GM18508 (cell line): ENCODE data around the gene SERAC1.

ENCODE experiments used
- ATAC-seq: cut with Tn5 transposase; IDR thresholded peaks from one replicate; pipeline ENCODE4 v1.9.1; 2021; ENCODE audit warnings: moderate number of reproducible peaks; ENCODE audit not compliant: insufficient read depth, unreplicated experiment

The SERAC1 gene

DNA sequence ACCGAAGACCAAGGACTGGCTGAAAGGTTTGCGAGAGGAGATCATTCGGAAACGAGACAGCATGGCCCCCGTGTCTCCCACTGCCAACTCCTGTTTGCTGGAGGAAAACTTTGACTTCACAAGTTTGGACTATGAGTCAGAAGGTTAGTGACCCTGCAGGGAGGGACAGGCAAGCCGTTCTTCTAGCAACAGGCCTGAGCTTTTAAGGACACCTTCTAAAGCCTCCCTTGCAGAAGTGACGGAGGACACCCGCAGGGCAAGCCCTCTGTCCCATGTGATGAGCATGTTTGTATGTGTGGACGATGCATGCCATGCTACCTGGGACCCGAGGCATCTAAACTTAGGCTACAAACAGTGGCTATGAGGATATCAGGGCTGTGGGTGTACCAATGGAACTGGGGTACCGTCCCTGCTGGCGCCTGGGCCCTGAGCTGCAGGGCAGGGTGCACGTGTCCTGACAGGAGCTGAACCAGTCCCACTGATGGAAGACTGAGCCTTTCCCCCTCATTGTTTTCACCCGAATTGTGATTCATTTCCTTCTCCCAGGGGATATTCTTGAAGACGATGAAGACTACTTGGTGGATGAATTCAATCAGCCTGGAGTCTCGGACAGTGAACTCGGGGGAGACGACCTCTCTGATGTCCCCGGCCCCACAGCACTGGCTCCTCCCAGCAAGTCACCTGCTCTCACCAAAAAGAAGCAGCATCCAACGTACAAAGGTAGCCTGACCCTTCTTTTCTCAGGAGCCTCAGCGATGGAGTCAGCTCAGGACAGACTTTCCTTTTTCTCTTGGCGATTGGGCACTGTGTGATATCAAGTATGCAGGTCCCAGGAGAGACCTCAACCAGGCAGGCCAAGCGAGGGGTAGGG lies 84.4 kb downstream of the SERAC1 start:
- ATAC-seq, result no peak

- ATAC-seq, result no peak
These were observed 86.5 kb downstream of the SERAC1 start for GRCh38 chr6:158081657-158081935.

DNA sequence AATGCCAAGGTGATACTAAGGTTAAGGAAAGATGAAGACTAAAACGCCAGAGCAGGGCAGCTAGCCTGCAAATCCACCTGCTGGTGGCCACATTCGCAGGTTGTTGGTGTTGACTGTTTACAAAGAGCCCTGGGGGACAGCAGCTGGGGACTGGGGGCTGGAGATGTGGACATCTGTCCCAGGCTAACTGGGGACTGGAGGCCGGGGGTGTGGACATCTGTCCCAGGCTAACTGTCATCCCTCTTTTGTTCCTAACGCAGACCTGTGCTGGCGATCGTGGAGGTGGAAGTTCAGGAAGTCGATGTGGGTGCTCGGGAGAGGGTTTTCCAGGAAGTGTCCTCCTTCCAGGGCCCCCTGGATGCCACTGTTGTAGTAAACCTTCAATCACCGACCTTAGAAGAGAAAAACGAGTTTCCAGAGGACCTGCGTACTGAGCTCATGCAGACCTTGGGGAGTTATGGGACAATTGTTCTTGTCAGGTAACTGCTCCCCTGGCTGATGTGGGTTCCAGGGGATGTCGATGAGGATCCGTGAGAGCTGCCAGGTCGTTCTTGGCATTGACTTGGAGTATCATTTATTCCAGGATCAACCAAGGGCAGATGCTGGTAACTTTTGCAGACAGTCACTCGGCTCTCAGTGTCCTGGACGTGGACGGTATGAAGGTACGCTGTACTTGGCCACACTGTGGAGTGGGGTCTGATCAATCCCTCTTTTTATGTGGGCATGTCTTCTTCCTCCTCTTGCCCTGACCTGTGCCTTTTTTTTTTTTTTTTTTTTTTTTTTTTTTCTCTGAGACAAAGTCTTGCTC lies 87.0 kb downstream of the SERAC1 start:
- no peak for ATAC-seq

- no peak for ATAC-seq
These were observed 89.7 kb downstream of the SERAC1 start for GRCh38 chr6:158078320-158078719.

DNA sequence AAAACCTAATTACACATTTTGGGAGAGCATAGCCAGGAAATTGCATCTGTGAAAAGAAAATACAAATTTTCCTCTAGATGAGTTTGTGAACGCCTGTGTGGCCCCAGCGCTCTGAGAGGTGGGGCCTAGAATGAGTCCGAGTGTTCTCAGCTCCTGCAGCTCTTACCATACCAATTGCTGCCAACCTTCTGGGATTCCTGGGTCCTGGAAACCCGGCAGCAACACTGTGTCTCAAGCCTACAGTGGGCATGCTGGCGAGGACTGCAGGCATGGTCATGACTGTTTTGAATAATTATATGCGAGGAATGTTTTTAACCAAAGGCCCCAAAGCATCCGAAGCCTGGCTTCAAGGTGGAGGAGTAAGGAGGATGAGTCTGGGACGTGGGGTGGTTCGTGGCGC lies 90.4 kb downstream of the SERAC1 start:
- ATAC-seq, result no peak

GRCh38 chr6:158076548-158076947 lies 91.5 kb downstream of the SERAC1 start:
- ATAC-seq, result no peak

- no peak for ATAC-seq
These were observed 94.3 kb downstream of the SERAC1 start for GRCh38 chr6:158073776-158074175.

- no peak for ATAC-seq
These were observed 95.9 kb downstream of the SERAC1 start for GRCh38 chr6:158072083-158072721.

GRCh38 chr6:158071121-158072082 lies 96.7 kb downstream of the SERAC1 start:
- no peak for ATAC-seq

- no peak for ATAC-seq
These were observed 97.5 kb downstream of the SERAC1 start for GRCh38 chr6:158070513-158070912.

DNA sequence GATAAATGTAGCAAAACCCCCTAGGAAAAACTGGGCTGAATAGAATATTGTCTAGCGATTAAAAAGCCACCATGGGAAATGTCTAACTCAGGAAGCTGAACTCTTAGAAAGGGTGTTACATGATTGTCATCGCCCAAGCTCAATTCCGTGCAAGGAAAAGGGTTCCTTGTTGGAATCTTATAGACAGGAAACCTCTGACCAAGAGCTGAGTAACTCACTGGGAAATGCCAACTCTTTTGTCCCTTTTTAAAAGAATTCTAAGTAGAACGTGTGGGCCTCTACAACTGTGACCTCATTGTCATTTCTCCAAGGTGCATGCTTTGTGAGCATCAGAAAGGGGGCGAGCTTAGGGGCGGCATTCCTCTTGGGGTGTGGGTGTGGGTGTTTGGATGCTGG lies 98.3 kb downstream of the SERAC1 start:
- no peak for ATAC-seq

DNA sequence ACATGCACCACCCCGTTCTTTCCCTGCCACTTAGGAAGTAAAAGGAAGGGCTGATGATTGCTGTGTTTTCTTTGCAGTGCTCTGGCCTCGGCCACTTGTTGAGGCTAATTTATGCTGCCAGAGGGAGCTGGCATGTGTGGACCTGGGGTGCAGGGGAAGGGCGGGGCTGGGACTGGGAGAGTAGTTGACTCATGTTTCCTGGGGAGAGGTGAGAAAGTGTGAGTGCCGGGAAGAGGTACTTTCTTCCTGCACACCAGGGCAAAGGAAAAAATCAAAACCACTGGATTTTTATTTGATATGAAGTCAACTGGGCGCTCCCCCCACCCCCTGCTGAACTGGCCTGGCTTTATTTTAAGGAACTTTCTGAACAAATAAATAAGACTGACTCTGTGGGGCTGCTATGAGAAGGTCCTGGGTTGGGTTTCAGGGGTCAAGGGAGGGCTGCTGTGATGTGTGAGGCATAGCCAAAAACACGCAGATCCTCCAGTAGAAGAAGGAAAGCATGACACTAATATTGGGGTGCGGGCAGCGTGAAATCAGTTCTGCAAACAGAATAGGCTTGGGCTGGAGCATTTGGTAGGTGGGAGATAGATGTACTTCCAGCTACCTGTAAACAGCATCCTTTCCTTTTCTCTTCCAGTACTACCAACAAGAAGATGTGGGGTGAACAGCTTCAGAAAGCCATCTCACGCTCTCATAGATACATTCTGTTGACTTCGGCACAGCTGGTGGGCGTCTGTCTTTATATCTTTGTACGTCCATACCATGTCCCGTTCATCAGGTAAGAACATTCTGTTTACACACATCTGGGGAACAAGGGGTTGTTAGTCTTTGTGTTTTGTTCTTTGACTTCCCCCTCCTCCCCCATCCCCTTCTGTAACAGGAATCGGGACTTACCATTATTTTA lies 98.9 kb downstream of the SERAC1 start:
- no peak for ATAC-seq

DNA sequence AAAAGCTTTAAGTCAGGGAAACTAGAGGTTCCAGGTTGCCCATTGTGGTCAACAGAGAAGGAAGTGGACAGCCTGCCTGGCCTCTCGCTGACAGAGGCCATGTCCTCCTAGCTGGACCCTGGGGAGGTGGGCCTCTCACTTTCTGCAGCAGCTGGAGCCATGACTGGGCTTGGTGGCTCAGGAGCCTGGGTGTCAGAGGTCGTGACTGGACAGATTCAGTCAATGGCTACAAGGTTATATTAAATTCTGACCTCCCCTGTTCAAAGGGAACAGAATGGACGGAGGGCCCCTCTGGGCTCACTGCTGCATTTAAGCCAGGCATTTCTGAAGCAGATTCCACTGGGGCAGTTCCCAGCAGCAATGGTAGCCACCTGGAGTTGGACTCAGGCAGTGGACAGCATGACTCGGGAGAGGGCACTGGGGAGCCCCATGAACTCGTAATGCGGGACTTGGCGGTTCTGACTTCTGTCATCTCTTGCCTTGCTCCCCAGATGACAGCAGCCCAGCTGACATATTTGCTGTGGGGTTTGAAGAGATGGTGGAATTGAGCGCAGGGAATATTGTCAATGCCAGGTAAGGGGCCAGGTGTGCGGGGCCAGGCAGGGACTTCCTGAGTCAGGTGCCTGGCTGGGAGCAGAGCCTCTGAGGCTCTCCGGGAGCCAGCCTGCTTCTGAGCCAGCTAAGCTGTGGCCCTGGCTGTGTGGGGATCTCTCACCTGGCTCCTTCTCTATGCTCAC lies 99.7 kb downstream of the SERAC1 start:
- no peak for ATAC-seq

DNA sequence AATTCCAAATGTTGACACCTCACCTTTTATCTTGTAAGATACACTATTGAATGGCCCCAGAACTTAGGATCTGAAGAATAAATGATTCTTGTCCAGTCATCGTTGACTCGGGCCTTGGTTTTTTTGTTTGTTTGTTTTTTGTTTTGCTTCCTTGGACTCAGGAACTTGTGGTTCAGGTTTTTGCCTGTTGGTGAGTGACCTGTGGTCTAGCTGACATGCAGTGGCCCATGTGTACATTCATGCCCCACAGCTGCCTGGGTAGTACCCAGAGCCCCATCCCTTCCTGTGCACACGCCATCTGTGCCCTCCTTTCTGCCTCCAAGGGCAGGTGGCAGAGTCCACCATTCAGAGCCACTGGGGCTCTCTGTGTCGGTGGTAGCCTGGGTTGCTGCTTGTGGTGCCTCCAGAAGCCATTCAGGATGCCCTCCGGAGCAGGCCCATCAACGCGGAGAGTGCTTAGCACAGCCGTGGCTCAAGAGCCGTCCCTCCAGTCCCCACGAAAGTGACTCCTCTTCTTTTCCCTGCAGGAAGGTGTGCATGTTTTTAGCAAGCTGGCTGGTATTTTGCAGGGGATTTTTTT lies 100.5 kb downstream of the SERAC1 start:
- no peak for ATAC-seq

DNA sequence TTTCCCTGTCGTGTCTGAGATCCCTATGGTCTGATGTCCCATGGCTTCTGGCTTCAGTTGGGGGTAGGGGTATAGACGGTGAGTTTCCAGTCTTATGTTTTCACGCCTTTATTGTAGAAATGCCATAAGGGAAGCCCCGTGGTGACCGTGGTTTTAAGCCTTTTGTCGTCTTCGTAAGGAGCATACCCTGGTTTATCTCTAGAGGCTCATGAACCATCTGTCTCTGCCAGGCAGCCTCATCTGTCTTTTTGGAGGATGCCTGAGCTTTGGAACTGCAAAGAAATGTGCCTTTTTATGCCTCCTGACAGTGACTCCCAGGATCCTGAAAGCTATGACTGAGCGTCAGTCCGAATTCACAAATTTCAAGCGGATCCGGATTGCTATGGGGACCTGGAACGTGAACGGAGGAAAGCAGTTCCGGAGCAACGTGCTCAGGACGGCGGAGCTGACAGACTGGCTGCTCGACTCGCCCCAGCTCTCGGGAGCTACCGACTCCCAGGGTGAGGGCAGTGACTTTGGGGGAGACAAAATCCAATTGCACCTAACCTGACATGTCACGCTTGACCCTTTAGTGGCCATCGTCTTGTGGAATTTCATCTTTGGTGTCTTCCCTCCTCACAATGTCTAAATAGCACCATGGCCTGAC lies 101.8 kb downstream of the SERAC1 start:
- ATAC-seq, result no peak

GRCh38 chr6:158064725-158065251 lies 103.3 kb downstream of the SERAC1 start:
- ATAC-seq, result no peak

DNA sequence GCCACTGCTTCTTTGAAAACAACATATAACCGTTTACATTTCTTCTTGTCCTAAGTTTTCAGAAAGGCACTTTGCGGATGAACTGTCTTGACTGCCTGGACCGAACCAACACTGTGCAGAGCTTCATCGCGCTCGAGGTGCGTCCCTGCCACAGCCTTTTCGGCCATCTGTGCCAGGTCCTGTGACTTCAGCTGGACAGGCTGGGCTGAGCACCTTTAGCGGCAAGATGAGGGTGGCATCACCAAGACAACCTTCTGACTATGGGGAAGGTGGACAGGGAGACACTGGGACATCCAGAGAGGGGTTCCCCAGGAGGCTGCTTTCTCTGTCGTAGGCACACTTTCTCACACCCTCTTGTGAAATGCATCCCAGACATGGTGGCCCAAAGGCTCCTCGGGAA lies 104.3 kb downstream of the SERAC1 start:
- ATAC-seq, result no peak
